ENCODE measurements around the gene PRKAR1A.
"Not testable (repeated sequence)": the region's sequence is repeated elsewhere in the genome, so short reads cannot be mapped to it uniquely, and the experiment has no call there.

DNA sequence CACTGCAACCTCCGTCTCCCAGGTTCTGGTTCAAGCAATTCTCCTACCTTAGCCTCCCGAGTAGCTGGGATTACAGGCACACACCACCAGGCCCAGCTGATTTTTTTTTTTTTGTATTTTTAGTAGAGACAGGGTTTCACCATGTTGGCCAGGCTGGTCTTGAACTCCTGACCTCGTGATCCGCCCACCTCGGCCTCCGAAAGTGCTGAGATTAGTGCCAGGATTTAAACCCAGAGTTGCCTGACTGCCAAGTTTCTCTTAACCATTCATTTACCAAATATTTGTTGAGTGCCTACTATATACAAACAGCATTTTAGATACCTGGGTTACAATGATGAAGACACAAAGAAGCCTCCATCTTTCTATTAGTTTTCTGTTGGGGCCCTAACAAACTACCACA, 70.6 kb downstream of the PRKAR1A start:
- not testable (repeated sequence) for TF ChIP-seq CTCF, POLR2A (IDR thresholded peaks at IDR 0.05)

Data from Peyer's patch (tissue), 4 donors.